NK-92 (cell line): Measurements from ENCODE around the gene MASP2.
"Not testable (repeated sequence)": the region's sequence is repeated elsewhere in the genome, so short reads cannot be mapped to it uniquely, and the experiment has no call there.

Source experiments
- DNase-seq: peaks from one replicate; lab custom pipeline; 2025; ENCODE audit not compliant: unreplicated experiment; lab: John Stamatoyannopoulos, UW

MASP2 gene

GRCh38 chr1:11046625-11047365, at the start of gene MASP2:
Gene MASP2 (minus strand): TSS chr1:11047239. CDS start chr1:11047207, 32 bp downstream.
- no peak for DNase-seq

- DNase-seq, result not testable (repeated sequence)
Measured at GRCh38 chr1:11083784-11084183, 36.7 kb upstream of the MASP2 start.

- DNase-seq, result no peak
Measured at GRCh38 chr1:11080931-11081330, 33.9 kb upstream of the MASP2 start.

- no peak for DNase-seq
Measured at GRCh38 chr1:11078631-11079030, 31.6 kb upstream of the MASP2 start.

- not testable (repeated sequence) for DNase-seq
Measured at GRCh38 chr1:11073398-11073797, 26.4 kb upstream of the MASP2 start.

- no peak for DNase-seq
Measured at GRCh38 chr1:11072216-11072917, 25.3 kb upstream of the MASP2 start.

- no peak for DNase-seq
Measured at GRCh38 chr1:11071463-11072215, 24.6 kb upstream of the MASP2 start.

- DNase-seq, result no peak
Measured at GRCh38 chr1:11070876-11071275, 23.8 kb upstream of the MASP2 start.

GRCh38 chr1:11068600-11069473, 21.8 kb upstream of the MASP2 start:
- DNase-seq, result no peak

GRCh38 chr1:11067716-11068599, 20.9 kb upstream of the MASP2 start:
- no peak for DNase-seq

GRCh38 chr1:11065796-11066195, 18.8 kb upstream of the MASP2 start:
- no peak for DNase-seq

- DNase-seq, result no peak
Measured at GRCh38 chr1:11064942-11065341, 17.9 kb upstream of the MASP2 start.

- DNase-seq, result not testable (repeated sequence)
Measured at GRCh38 chr1:11063937-11064537, 17.0 kb upstream of the MASP2 start.

GRCh38 chr1:11062965-11063401, 15.9 kb upstream of the MASP2 start:
- DNase-seq, result no peak

GRCh38 chr1:11061652-11062365, 14.8 kb upstream of the MASP2 start:
- no peak for DNase-seq

GRCh38 chr1:11059968-11060830, 13.2 kb upstream of the MASP2 start, which contains the start of gene SRM:
Gene SRM (minus strand): TSS chr1:11060018. CDS start chr1:11059943, 75 bp downstream.
- DNase-seq, result no peak

- DNase-seq, result no peak
Measured at GRCh38 chr1:11059155-11059967, 12.3 kb upstream of the MASP2 start.
